ENCODE data around the gene TECR. TPM values are rescaled to one million over a fixed set of nuclear protein-coding genes. Genes with fewer than 3 reads are reported as not detected.
"Not testable (repeated sequence)": the region's sequence is repeated elsewhere in the genome, so short reads cannot be mapped to it uniquely, and the experiment has no call there.

TECR gene
- total and polyA plus RNA-seq, 2 donors = 51.3 to 143 TPM

DNA sequence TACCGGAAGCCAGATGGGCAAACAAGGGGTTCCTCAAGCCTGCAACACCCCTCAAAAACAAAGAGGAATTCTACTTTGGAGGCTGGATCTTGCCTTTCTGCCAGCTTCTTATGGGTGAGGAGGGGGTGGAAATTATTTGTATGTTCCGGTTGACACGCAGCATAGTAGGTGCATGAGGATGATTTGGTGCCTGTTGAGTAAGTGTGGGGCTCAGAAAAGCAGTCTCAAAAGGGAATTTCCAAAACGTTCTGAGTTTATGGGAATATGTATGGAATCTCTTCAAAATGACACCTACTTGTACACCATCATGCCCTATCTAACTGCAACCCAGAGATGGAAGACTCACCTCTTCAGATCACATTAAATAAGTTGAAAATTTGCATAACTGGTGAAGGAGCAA is 3.0 kb upstream of the TECR start:
- WGBS = 96% methylated on average over 4 of the region's 4 CpGs
- no peak for DNase-seq (ENCODE audit: low read depth in 6 of 9, low spot score in 9 of 9)
- no peaks in the 10 kb centered on the region for H3K36me3 ChIP-seq (ENCODE audit: control insufficient read depth in 2 of 2, insufficient read depth in 2 of 2, low read length in 1 of 2)
- H3K27me3 ChIP-seq (ENCODE audit: control insufficient read depth in 2 of 2, insufficient read depth in 1 of 2, low read length in 1 of 2) = no peaks in the 10 kb centered on the region
- H3K4me3 ChIP-seq (ENCODE audit: low read length in 2 of 2) = no peak overlapping the region
- H3K4me1 ChIP-seq (ENCODE audit: control insufficient read depth in 2 of 2, insufficient read depth in 2 of 2, low read length in 2 of 2) = peaks cover 10 to 40% of the 10 kb centered on the region in 2 donors
- H3K9me3 ChIP-seq (ENCODE audit: control insufficient read depth in 2 of 2, insufficient read depth in 1 of 2, low read length in 1 of 2) = peaks cover 0 to 7% of the 10 kb centered on the region in 2 donors
- H3K27ac ChIP-seq (ENCODE audit: low read depth in 1 of 2, low read length in 1 of 2) = peak overlapping the region; percentile 36 to 55

DNA sequence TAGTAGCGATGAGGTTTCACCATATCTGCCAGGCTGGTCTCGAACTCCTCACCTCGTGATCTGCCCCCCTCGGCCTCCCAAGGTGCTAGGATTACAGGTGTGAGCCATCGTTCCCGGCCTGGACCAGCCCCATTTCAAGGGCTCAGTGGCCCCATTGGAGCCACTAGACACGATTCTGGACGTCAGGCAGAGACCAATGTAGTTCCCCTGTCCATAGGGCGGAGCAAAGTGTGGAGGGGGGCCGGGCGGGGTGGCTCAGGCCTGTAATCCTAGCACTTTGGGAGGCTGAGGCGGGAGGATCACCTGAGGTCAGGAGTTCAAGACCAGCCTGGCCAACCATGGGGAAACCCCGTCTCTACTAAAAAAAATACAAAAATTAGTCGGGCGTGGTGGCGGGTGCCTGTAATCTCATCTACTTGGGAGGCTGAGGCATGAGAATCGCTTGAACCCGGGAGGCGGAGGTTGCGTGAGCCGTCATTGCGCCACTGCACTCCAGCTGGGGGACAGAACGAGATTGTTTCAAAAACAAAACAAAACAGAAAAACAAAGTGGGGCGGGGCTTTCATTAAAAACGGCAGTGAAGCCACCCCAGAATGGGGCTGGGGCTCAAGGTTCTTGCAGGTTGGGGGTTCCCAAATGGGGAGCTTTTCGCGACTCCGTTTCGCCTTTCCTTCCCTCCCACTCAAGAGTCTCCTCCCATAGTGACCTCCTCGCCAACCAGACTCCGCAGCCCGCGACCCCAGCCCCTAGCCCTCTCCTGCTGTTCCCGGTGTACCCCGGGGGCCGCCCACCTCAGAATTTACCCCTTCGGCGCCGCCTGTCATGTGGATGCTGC is 758 bp upstream of the TECR start:
- no peaks in the 10 kb centered on the region for H3K36me3 ChIP-seq (ENCODE audit: control insufficient read depth in 2 of 2, insufficient read depth in 2 of 2, low read length in 1 of 2)
- 45% methylated on average over 39 of the region's 39 CpGs for WGBS
- peaks cover 10 to 32% of the 10 kb centered on the region in 2 donors for H3K4me1 ChIP-seq (ENCODE audit: control insufficient read depth in 2 of 2, insufficient read depth in 2 of 2, low read length in 2 of 2)
- peaks cover 0 to 7% of the 10 kb centered on the region in 2 donors for H3K9me3 ChIP-seq (ENCODE audit: control insufficient read depth in 2 of 2, insufficient read depth in 1 of 2, low read length in 1 of 2)
- peak overlapping the region; percentile 78 to 99 for H3K27ac ChIP-seq (ENCODE audit: low read depth in 1 of 2, low read length in 1 of 2)
- no peak for DNase-seq (ENCODE audit: low read depth in 6 of 9, low spot score in 9 of 9)
- H3K4me3 ChIP-seq (ENCODE audit: low read length in 2 of 2) = peak overlapping the region; percentile 74 to 89
- H3K27me3 ChIP-seq (ENCODE audit: control insufficient read depth in 2 of 2, insufficient read depth in 1 of 2, low read length in 1 of 2) = no peaks in the 10 kb centered on the region

DNA sequence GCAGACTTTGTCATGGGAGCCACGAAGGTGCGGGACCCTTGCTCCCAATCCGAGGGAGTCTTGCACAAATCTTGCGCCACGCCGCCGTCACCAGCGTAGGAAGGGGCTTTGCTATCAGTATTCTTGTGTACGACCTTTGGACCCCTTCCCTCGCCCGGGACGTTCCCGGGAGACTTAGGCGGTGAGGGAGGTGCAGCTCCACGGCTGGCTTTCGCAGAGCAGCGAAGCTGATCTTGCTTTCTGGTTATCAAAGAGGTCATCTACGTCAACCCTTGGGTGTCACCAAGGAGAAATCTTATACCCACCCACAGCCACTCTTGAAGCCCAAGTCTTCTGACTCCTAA is 583 bp downstream of the TECR start:
- no peak for DNase-seq (ENCODE audit: low read depth in 6 of 9, low spot score in 9 of 9)
- H3K4me3 ChIP-seq (ENCODE audit: low read length in 2 of 2) = peak overlapping the region; percentile 74 to 89
- no peaks in the 10 kb centered on the region for H3K27me3 ChIP-seq (ENCODE audit: control insufficient read depth in 2 of 2, insufficient read depth in 1 of 2, low read length in 1 of 2)
- 1% methylated on average over 18 of the region's 18 CpGs for WGBS
- H3K36me3 ChIP-seq (ENCODE audit: control insufficient read depth in 2 of 2, insufficient read depth in 2 of 2, low read length in 1 of 2) = peaks cover 4 to 6% of the 10 kb centered on the region in 2 donors
- peaks cover 10 to 32% of the 10 kb centered on the region in 2 donors for H3K4me1 ChIP-seq (ENCODE audit: control insufficient read depth in 2 of 2, insufficient read depth in 2 of 2, low read length in 2 of 2)
- peaks cover 0 to 7% of the 10 kb centered on the region in 2 donors for H3K9me3 ChIP-seq (ENCODE audit: control insufficient read depth in 2 of 2, insufficient read depth in 1 of 2, low read length in 1 of 2)
- peak overlapping the region; percentile 99 for H3K27ac ChIP-seq (ENCODE audit: low read depth in 1 of 2, low read length in 1 of 2)

DNA sequence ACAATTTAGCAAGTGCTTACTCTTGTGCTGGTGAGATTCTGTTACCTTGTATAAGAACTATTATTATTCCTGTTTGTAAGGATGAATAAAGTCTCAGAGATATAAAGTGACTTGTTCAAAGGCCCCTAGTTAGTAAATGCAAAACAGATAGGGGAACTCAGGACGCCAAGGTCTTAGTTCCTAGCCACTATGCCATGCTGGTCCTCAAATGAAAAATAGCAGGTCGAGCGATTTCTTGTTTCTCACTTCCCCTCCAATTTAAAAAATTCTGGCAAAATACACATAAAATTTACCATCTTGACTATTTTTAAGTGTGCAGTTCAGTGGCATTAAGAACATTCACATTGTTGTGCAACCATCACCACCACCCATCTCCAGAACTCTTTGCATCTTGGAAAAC is 1.1 kb downstream of the TECR start:
- Histone ChIP-seq H3K27ac (ENCODE audit: low read depth in 1 of 2, low read length in 1 of 2) (peak overlapping the region; percentile 38 to 99), H3K27me3 (ENCODE audit: control insufficient read depth in 2 of 2, insufficient read depth in 1 of 2, low read length in 1 of 2) (no peaks in the 10 kb centered on the region), H3K36me3 (ENCODE audit: control insufficient read depth in 2 of 2, insufficient read depth in 2 of 2, low read length in 1 of 2) (peaks cover 4 to 6% of the 10 kb centered on the region in 2 donors), H3K9me3 (ENCODE audit: control insufficient read depth in 2 of 2, insufficient read depth in 1 of 2, low read length in 1 of 2) (peaks cover 0 to 7% of the 10 kb centered on the region in 2 donors), H3K4me3 (ENCODE audit: low read length in 2 of 2) (peak overlapping the region; percentile 74 to 89), H3K4me1 (ENCODE audit: control insufficient read depth in 2 of 2, insufficient read depth in 2 of 2, low read length in 2 of 2) (peaks cover 10 to 32% of the 10 kb centered on the region in 2 donors)
- WGBS = 73% methylated on average over 3 of the region's 3 CpGs
- no peak for DNase-seq (ENCODE audit: low read depth in 6 of 9, low spot score in 9 of 9)

DNA sequence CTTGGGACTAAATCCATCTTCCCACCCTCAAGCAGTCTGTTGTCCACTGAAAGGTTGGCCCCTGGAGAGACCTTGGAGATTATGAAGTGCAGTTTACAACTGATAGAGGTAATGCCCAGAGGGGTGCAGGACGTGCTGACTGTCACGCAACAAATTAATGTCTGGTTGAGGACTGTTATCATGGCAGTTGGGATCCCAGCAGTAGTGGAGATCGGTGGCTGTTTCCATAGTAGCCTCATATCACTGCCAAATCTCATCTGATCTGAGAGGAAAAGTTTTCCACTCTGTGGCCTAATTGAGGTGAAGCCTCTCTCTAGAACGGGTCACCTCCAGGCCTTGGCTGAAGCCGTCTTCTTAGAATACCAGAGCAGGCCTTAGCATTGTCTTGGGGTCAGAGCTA is 4.1 kb downstream of the TECR start:
- no peaks in the 10 kb centered on the region for H3K27me3 ChIP-seq (ENCODE audit: control insufficient read depth in 2 of 2, insufficient read depth in 1 of 2, low read length in 1 of 2)
- peaks cover 10 to 34% of the 10 kb centered on the region in 2 donors for H3K4me1 ChIP-seq (ENCODE audit: control insufficient read depth in 2 of 2, insufficient read depth in 2 of 2, low read length in 2 of 2)
- no peak overlapping the region for H3K27ac ChIP-seq (ENCODE audit: low read depth in 1 of 2, low read length in 1 of 2)
- H3K9me3 ChIP-seq (ENCODE audit: control insufficient read depth in 2 of 2, insufficient read depth in 1 of 2, low read length in 1 of 2) = peaks cover 0 to 6% of the 10 kb centered on the region in 2 donors
- 98% methylated on average over 5 of the region's 5 CpGs for WGBS
- DNase-seq (ENCODE audit: low read depth in 6 of 9, low spot score in 9 of 9) = no peak
- peaks cover 6% of the 10 kb centered on the region in 2 donors for H3K36me3 ChIP-seq (ENCODE audit: control insufficient read depth in 2 of 2, insufficient read depth in 2 of 2, low read length in 1 of 2)
- no peak overlapping the region for H3K4me3 ChIP-seq (ENCODE audit: low read length in 2 of 2)

DNA sequence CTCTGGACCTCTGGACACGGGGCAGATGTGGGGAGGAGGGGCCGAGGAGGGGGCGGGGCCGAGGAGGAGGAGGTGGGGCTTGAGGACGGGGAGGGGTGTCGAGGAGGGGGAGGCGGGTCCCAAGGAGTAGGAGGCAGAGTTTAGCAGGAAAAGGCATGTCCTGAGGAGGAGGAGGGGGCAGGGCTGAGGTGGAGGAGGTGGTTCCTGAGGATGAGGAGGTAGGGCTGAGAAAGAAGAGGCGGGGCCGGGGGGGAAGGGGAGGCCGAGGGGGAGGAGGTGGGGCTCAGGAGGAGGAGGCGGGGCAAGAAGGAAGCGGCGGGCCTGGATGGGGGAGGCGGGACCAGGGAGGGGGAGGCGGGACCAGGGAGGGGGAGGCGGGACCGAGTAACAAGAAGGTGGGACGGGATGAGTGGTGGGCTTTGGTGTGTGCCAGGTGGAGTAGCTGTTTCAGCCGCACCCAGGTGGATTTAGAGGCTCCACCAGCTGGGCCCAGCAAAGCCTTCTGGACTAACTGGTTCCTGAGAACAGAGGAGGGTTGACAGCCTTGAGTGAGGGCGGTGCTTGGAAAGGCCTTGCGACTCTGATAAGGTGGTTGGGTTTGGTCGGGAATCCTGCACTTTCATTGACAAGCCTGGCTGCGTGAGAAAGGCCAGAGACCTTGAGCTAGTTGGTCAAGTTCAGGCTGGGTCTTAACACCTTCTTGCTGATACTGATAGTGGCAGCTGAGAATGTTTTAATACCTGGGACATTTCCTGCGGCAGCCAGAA is 7.7 kb downstream of the TECR start:
- WGBS = 51% methylated on average over 24 of the region's 24 CpGs
- Histone ChIP-seq H3K27me3 (ENCODE audit: control insufficient read depth in 2 of 2, insufficient read depth in 1 of 2, low read length in 1 of 2) (no peaks in the 10 kb centered on the region), H3K9me3 (ENCODE audit: control insufficient read depth in 2 of 2, insufficient read depth in 1 of 2, low read length in 1 of 2) (no peaks in the 10 kb centered on the region), H3K36me3 (ENCODE audit: control insufficient read depth in 2 of 2, insufficient read depth in 2 of 2, low read length in 1 of 2) (peaks cover 6 to 13% of the 10 kb centered on the region in 2 donors), H3K4me1 (ENCODE audit: control insufficient read depth in 2 of 2, insufficient read depth in 2 of 2, low read length in 2 of 2) (peaks cover 0 to 15% of the 10 kb centered on the region in 2 donors), H3K27ac (ENCODE audit: low read depth in 1 of 2, low read length in 1 of 2) (peak overlapping the region in 1 of 2 donors; percentile 72), H3K4me3 (ENCODE audit: low read length in 2 of 2) (no peak overlapping the region)
- peak in 4 of 9 donors; percentile 65 to 77 (median 68) for DNase-seq (ENCODE audit: low read depth in 6 of 9, low spot score in 9 of 9)

DNA sequence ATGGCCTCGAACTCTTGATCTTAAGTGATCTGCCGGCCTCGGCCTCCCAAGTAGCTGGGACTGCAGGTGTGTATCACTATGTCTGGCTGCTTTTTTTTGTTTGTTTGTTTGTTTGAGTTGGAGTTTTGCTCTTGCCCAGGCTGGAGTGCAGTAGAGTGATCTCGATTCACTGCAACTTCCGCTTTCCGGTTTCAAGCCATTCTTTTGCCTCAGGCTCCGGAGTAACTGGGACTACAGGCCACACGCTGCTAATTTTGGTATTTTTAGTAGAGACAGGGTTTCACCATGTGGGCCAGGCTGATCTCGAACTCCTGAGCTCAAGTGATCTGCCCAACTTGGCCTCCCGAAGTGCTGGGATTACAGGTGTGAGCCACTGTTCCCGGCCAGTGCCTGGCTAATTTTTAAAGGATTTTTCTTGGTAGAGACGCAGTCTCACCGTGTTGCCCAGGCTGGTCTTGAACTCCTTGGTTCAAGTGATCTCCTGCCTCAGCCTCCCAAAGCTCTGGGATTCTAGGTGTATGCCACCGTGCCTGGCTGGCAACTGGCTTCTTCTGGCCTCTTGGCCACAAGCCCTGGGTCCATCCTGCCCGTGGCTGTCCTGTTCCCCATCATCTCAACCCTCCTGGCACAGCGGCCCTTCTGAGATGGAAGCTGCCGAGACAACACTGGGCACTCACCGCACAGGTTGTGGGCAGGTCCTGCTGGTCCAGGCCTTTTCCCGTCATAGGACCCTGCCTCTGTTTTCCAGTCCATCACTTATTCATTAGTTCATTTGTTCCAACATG is 11.5 kb downstream of the TECR start:
- no peaks in the 10 kb centered on the region for H3K27me3 ChIP-seq (ENCODE audit: control insufficient read depth in 2 of 2, insufficient read depth in 1 of 2, low read length in 1 of 2)
- H3K36me3 ChIP-seq (ENCODE audit: control insufficient read depth in 2 of 2, insufficient read depth in 2 of 2, low read length in 1 of 2) = peaks cover 1 to 7% of the 10 kb centered on the region in 2 donors
- DNase-seq (ENCODE audit: low read depth in 6 of 9, low spot score in 9 of 9) = no peak
- WGBS = 97% methylated on average over 19 of the region's 19 CpGs
- peaks cover 0 to 25% of the 10 kb centered on the region in 2 donors for H3K4me1 ChIP-seq (ENCODE audit: control insufficient read depth in 2 of 2, insufficient read depth in 2 of 2, low read length in 2 of 2)
- no peaks in the 10 kb centered on the region for H3K9me3 ChIP-seq (ENCODE audit: control insufficient read depth in 2 of 2, insufficient read depth in 1 of 2, low read length in 1 of 2)
- no peak overlapping the region for H3K4me3 ChIP-seq (ENCODE audit: low read length in 2 of 2)
- H3K27ac ChIP-seq (ENCODE audit: low read depth in 1 of 2, low read length in 1 of 2) = no peak overlapping the region

DNA sequence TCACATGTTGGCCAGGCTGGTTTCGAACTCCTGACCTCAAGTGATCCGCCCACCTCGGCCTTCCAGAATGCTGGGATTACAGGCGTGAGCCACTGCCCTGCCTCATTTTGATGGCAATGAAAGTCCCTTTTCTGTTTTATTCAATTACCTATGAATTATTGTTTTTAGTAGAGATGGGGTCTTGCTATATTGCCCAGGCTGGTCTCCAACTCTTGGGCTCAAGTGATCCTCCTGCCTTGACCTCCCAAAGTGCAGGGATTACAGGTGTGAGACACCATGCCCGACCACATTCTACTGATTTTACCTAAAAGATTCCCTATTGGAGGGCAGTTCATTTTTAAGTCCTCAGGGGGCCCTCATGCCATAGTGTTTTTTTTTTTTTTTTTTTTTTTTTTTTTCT is 12.6 kb downstream of the TECR start:
- H3K36me3 ChIP-seq (ENCODE audit: control insufficient read depth in 2 of 2, insufficient read depth in 2 of 2, low read length in 1 of 2); H3K27me3 ChIP-seq (ENCODE audit: control insufficient read depth in 2 of 2, insufficient read depth in 1 of 2, low read length in 1 of 2); DNase-seq (ENCODE audit: low read depth in 6 of 9, low spot score in 9 of 9); H3K9me3 ChIP-seq (ENCODE audit: control insufficient read depth in 2 of 2, insufficient read depth in 1 of 2, low read length in 1 of 2); H3K27ac ChIP-seq (ENCODE audit: low read depth in 1 of 2, low read length in 1 of 2); H3K4me3 ChIP-seq (ENCODE audit: low read length in 2 of 2): not testable (repeated sequence)
- 85% methylated on average over 5 of the region's 5 CpGs for WGBS
- peaks cover 0 to 22% of the 10 kb centered on the region in 2 donors for H3K4me1 ChIP-seq (ENCODE audit: control insufficient read depth in 2 of 2, insufficient read depth in 2 of 2, low read length in 2 of 2)
